ENCODE results near the gene FAR1. TPM values are rescaled to one million over a fixed set of nuclear protein-coding genes. Genes with fewer than 3 reads are reported as not detected.

FAR1 gene
- total RNA-seq, 4 donors from 2014 or later: 39.2 to 71.1 (median 58.1) TPM

- TF ChIP-seq CTCF (IDR thresholded peaks at IDR 0.05; ENCODE audit: low read depth): no peak
Observed at GRCh38 chr11:13691286-13691899, 22.9 kb downstream of the FAR1 start.

GRCh38 chr11:13692172-13692571 is 23.7 kb downstream of the FAR1 start:
- TF ChIP-seq CTCF (IDR thresholded peaks at IDR 0.05; ENCODE audit: low read depth): no peak

GRCh38 chr11:13694115-13694514 is 25.6 kb downstream of the FAR1 start:
- no peak for TF ChIP-seq CTCF (IDR thresholded peaks at IDR 0.05; ENCODE audit: low read depth)

- TF ChIP-seq CTCF (IDR thresholded peaks at IDR 0.05; ENCODE audit: low read depth): no peak
Observed at GRCh38 chr11:13695886-13696285, 27.4 kb downstream of the FAR1 start.

- no peak for TF ChIP-seq CTCF (IDR thresholded peaks at IDR 0.05; ENCODE audit: low read depth)
Observed at GRCh38 chr11:13697710-13698109, 29.2 kb downstream of the FAR1 start.

GRCh38 chr11:13698132-13698531 is 29.7 kb downstream of the FAR1 start:
- no peak for TF ChIP-seq CTCF (IDR thresholded peaks at IDR 0.05; ENCODE audit: low read depth)

- TF ChIP-seq CTCF (IDR thresholded peaks at IDR 0.05; ENCODE audit: low read depth): no peak
Observed at GRCh38 chr11:13699041-13699440, 30.6 kb downstream of the FAR1 start.
